Ramos (cell line): ENCODE results near the gene PFKFB2.
"Not testable (repeated sequence)": the region's sequence is repeated elsewhere in the genome, so short reads cannot be mapped to it uniquely, and the experiment has no call there.

Source experiments
- in situ Hi-C: fragments of 300-500 bp; cut with MboI; formaldehyde crosslinking; loops from one replicate; pipeline ENCODE4 v1.14.3; 2022; ENCODE audit warnings: low sequenced_read_pairs; ENCODE audit not compliant: unreplicated experiment

PFKFB2 gene

DNA sequence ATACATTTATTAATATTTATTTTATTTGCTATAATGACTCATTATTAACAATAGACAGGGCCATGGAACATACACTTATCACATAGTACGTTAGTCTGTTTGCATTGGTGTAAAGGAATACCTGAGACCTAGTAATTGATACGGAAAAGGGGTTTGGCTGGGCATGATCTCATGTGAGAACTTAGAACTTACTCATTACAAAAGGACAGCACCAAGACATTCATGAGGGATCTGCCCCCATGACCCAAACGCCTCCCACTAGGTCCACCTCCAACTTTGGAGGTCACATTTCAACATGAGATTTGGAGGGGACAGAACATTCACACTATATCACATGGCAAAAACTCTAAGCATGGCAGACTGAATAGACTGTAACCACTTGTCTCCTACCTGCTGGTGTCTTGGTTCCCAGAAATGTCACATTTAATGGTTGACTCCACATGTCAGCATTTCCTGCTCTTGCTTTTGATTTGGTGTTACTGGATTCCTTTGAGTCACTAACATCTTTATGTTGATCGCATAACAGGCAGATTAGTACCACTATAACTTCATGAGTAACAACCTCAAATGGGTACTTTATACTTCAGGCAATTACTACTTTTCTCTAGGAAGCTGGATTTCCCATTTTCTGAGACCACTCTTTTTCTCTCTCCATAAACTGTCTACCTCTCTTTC, 17.1 kb upstream of the PFKFB2 start:
- in situ Hi-C loops, result no loop called here

GRCh38 chr1:207036865-207037264, 16.2 kb upstream of the PFKFB2 start:
- in situ Hi-C loops, result no loop called here

DNA sequence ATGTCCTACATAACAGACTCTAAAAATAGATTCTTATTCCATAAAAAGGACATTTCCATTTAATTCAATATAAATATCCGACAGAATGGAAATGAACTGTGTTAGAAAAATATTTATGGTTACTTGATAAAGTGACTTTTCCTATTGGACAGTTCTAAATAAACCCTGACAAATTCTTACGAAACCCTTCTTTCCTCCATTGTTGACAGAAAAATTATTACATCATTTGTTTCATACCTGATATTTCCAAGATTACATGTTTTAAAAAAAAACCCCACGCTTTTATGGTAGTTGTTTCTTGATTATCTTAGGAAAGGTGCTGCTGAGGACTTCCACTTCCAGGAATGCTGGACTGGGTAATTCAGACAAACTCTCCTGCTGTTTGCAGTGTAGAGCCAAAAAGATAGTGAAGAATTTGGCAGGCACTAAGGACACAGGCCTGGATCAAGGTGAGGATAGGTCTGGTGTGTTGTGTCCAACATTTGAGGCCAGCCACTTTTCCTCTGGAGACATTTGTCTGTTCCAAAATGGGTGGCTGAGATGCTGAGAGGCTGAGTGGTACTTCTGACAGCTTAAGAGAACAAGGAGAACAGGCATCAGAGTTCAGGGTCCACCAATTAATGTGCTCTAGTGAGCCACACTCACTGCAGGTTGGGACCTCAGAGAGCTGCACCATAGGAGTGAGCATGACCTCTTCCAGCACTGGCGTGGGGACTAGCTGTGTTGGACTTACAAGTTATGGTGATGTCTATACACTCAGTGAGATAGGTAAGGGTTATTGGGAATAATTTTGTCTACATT, 13.5 kb upstream of the PFKFB2 start:
- in situ Hi-C loops, result no loop called here

GRCh38 chr1:207040181-207040533, 12.9 kb upstream of the PFKFB2 start:
- in situ Hi-C loops, result no loop called here

DNA sequence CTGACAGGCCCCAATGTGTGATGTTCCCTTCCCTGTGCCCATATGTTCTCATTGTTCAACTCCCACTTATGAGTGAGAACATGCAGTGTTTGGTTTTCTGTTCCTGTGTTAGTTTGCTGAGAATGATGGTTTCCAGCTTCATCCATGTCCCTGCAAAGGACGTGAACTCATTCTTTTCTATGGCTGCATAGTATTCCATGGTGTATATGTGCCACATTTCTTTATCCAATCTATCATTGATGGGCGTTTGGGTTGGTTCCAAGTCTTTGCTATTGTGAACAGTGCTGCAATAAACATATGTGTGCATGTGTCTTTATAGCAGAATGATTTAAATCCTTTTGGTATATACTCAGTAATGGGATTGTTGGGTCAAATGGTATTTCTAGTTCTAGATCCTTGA, 11.7 kb upstream of the PFKFB2 start:
- in situ Hi-C loops, result not testable (repeated sequence)

DNA sequence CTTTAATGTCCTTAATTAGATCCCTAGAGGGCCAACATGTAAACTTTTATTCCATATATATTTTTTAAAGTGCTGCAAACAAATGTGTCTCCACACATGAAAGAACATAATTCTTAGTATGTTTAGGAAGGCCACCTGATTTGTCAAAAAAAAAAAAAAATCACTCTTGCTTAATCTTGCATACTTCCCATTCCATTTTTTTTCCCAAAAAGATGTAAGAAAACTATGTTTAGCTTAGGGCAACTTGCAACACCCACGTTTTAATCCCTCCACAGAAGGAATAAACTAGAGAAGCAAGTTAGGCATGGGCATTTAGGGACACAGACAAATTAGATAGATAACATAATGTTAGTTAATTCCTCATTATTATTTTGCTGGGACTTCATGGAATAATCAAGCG, 7.6 kb upstream of the PFKFB2 start:
- in situ Hi-C loops, result no loop called here

- in situ Hi-C loops, result no loop called here
Observed at GRCh38 chr1:207047505-207047904, 5.6 kb upstream of the PFKFB2 start.

- in situ Hi-C loops, result no loop called here
Observed at GRCh38 chr1:207048041-207048440, 5.0 kb upstream of the PFKFB2 start.

- in situ Hi-C loops, result no loop called here
Observed at GRCh38 chr1:207049054-207049453, 4.0 kb upstream of the PFKFB2 start.

DNA sequence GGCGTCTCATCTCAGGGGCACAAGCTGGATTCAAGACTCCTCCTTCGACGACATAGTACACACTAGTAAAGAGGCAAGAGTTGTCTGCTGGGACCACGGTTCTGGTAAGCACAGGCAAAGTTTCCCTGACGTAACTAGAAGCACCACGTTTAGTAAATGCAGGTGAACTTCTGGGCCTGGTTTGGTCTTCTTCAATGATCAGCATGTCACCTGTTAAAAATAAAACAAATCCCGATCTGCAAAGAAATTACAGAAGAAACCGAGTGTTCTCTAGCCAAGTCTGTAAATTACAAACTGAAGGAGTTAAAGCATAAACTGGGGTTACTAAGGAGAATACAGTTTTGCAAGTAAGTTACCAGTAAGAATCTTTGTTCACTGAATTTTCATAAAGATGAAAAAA, 3.6 kb upstream of the PFKFB2 start:
- in situ Hi-C loops, result no loop called here

DNA sequence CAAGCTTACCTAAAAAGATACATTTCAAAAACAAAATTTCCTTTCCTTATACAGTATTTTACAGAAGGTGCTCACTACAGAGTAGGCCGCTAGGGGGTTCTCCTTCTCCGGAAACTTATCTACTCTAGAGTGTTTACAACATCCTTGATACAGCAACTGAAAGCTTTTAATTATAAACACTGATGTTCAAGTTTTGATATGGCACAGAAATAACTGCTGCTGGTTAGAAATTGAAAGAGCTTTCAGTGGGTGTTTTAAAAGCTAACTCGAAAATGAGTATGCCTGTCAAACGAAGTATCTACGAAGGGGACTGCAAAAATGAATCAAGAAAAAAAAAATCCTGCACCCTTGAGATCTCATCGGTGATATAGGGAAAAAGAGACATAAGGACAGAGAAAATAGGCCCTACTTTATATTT, 3.1 kb upstream of the PFKFB2 start:
- in situ Hi-C loops, result no loop called here

- in situ Hi-C loops, result no loop called here
Observed at GRCh38 chr1:207050480-207051190, 2.4 kb upstream of the PFKFB2 start.

GRCh38 chr1:207051191-207051943, 1.7 kb upstream of the PFKFB2 start, which contains the start of gene YOD1:
Gene YOD1 (minus strand): TSS chr1:207051208. CDS start chr1:207051030, 178 bp downstream.
- in situ Hi-C loops, result no loop called here

DNA sequence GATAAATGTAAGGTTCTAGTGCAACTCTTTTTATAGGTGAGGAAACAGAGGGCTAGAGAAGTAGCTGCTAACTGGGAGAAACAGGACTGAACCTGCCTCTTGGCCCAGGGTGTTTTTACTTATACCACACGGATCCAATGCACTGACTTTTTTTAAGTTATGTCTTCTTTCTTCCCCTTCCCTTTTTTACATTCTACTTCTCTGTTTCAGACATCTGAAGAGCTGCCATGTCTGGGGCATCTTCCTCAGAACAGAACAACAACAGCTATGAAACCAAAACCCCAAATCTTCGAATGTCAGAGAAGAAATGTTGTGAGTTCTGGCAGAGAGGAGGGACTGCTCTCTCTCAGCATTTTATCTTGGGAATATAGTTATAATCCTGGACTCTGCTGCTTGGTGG, 1.4 kb downstream of the PFKFB2 start:
- in situ Hi-C loops, result no loop called here

DNA sequence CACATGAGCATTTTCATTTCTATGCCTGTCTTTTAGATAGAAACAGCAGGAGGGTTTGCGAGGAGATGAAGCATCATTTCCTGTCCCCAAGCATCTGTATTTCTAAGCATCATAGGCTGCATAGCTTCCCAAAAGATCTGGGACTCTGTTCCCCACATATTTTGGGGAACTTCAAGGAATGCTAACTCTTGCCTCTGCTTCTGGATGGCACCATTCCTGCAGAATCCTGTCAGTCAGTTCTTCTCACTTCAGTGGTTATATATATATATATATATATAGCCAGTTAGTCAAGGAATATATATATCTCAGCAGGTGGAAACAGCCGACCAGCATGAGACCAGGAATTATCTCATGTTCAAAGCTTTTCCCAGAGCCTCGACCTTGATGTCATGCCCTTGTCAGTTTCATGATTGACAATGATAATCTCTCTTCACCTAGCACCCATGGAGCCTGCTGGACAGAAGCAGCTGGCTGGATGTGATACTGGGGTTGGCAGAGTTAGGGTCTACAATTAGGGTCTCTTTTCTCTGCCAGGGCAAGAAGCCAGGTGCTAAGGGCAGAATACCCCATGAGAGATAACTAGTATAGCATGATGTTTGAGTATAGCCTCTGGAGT, 2.4 kb downstream of the PFKFB2 start:
- in situ Hi-C loops, result no loop called here

DNA sequence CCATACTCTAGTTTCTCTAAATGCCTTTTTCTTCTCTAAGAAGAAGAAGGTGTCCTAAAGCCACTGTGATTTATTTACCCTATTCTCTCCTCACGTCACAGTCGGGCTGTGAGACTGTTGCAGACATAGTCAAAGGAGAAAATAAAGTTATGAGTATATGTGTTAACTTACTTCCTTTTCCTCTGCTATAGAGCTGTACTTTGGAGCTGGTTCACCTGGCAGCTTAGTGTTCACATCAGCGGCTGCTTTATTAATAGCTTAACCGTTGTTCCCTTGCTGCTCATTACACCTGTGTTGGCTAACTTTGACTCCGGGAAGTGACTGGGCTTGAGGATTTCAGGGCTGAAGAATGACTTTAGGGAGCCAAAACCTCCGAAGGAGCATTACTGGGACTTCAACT, 3.6 kb downstream of the PFKFB2 start:
- in situ Hi-C loops, result no loop called here

DNA sequence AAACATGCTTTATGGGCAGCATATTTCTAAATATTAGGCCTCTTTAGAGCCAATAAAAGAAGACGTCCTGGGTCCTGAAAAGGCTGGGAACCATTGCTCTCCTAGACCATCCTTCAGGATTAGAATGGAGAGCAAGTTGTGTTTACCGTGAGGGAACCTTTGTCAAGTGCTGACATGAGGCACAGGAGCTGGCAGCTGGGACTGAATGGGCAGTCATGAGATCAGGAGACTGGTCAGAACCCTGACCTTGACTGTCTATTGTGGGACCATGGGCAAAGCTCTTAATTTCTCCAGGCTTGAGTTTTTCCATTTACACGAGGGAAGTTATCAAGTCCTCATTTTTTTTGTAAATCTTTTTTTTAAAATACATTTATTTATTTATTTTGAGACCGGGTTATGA, 5.2 kb downstream of the PFKFB2 start:
- in situ Hi-C loops, result no loop called here

DNA sequence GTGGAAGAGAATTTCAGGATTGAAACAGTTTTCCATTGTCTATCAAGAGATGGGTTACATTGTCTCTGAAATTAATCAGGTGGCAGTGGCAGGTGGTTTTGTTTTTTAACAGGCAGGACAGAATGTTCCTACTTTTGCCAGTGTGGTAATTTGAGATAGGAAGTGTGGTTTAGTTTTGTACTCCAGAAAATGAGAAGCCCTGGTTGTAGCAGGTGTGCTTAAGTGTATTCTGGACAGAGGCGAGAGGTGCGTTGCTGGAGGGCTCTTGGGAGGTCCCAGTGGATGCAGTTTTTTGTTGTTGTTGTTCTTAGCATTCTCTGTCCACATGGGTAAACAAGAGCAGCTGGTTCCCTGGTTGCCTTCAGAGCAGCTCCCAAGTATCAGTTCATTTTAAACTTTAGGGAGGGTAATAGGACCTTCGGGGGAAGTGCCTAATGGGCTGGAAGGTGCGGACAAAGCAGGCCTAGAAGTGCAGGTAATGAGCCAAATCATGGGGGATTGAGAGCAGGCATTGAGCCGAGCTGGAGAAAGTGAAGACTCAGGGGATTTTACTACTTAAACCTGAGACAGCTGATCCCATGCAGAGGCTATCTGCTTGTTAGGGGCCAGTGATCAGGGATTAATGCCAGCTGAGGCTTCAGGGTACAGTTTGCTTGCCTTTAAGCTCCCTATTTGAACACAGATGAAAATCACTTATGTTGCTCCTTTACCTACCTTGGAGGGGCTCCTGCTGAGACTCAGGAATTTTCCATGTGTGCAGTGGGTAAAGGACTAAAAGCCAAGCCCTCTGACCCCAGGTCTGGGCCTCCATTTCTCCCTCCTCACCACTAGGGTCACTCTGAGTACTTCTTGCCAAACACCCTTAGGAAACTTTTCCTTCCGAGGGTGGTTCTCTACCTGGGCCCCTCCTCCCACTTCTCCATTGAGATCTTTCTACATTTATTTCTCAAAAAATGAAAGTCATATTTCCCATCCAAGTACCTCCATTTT, 6.1 kb downstream of the PFKFB2 start:
- in situ Hi-C loops, result no loop called here

- in situ Hi-C loops, result no loop called here
Observed at GRCh38 chr1:207059881-207060280, 6.8 kb downstream of the PFKFB2 start.
